CD4-positive, CD25-positive, alpha-beta regulatory T cell (primary cell): ENCODE results near the gene AUTS2. TPM values are rescaled to one million over a fixed set of nuclear protein-coding genes. Genes with fewer than 3 reads are reported as not detected.

Experiments
- ATAC-seq, 2 donors: fragments of 150-1000 bp; cut with Tn5 transposase; one replicate each; pipeline ENCODE4 v1.10.0; 2021; ENCODE audit warnings: low read depth in 2 of 2, moderate number of reproducible peaks in 2 of 2, moderate library complexity in 1 of 2
- DNase-seq, 3 donors: peaks; one replicate each; pipeline versions ENCODE4 v3.0.0 to v3.0.0-alpha.2; 2012 to 2022; ENCODE audit warnings: mixed read lengths in 1 of 3
- H3K27ac ChIP-seq: one replicate; pipeline ENCODE4 v1.7.0; 2013; ENCODE audit warnings: mild to moderate bottlenecking, low read length; ENCODE audit not compliant: insufficient read depth, poor library complexity, severe bottlenecking
- H3K27me3 ChIP-seq: one replicate; pipeline ENCODE4 v1.7.0; 2013; ENCODE audit warnings: low read length; ENCODE audit not compliant: control insufficient read depth, insufficient read depth
- H3K36me3 ChIP-seq: one replicate; pipeline ENCODE4 v1.7.0; 2013; ENCODE audit warnings: mild to moderate bottlenecking, low read length, moderate library complexity; ENCODE audit not compliant: control insufficient read depth, insufficient read depth
- H3K4me1 ChIP-seq: 2 replicates; pipeline ENCODE4 v1.7.0; 2013; ENCODE audit warnings: mild to moderate bottlenecking, low read length; ENCODE audit not compliant: insufficient read depth, control insufficient read depth, poor library complexity, severe bottlenecking
- H3K4me3 ChIP-seq: one replicate; pipeline ENCODE4 v1.7.0; 2013; ENCODE audit warnings: low read depth, mild to moderate bottlenecking, low read length, moderate library complexity
- H3K9me3 ChIP-seq, 2 experiments: 1 replicate in 1 of 2; 2 replicates in 1 of 2; pipeline ENCODE4 v1.7.0; 2013; ENCODE audit warnings: low read length in 2 of 2, mild to moderate bottlenecking in 1 of 2, moderate library complexity in 1 of 2; ENCODE audit not compliant: control insufficient read depth in 2 of 2
- H3K27ac Mint-ChIP-seq, 3 donors: one replicate each; pipeline ENCODE4 v1.8.0; 2020 to 2022; ENCODE audit warnings: mild to moderate bottlenecking in 3 of 3, mixed read lengths in 3 of 3, moderate library complexity in 2 of 3
- H3K27me3 Mint-ChIP-seq: one replicate; pipeline ENCODE4 v1.8.0; 2022; ENCODE audit warnings: mild to moderate bottlenecking, mixed read lengths
- H3K36me3 Mint-ChIP-seq: one replicate; pipeline ENCODE4 v1.8.0; 2020; ENCODE audit warnings: mixed read lengths
- H3K4me1 Mint-ChIP-seq, 4 donors: one replicate each; pipeline ENCODE4 v1.8.0; 2020 to 2022; ENCODE audit warnings: mixed read lengths in 4 of 4, mild to moderate bottlenecking in 1 of 4
- H3K4me3 Mint-ChIP-seq, 4 donors: one replicate each; pipeline ENCODE4 v1.8.0; 2020 to 2022; ENCODE audit warnings: mild to moderate bottlenecking in 4 of 4, mixed read lengths in 4 of 4, moderate library complexity in 3 of 4
- H3K9me3 Mint-ChIP-seq, 7 donors: one replicate each; pipeline ENCODE4 v1.8.0; 2020 to 2022; ENCODE audit warnings: mixed read lengths in 7 of 7, mild to moderate bottlenecking in 3 of 7, moderate library complexity in 2 of 7
- polyA plus RNA-seq, 4 donors: library from polyadenylated mRNA; unstranded; fragments of 300-500 nt; fragmentation: Illumina TruSeq; gene quantifications; one replicate each; pipeline ENCODE4 v1.2.3, GENCODE V29; 2021
- total RNA-seq: library from RNA; stranded (reverse); gene quantifications from one replicate; pipeline ENCODE4 v1.2.3, GENCODE V29; 2022

Gene AUTS2
- total and polyA plus RNA-seq, 5 donors from 2014 or later, result 0.47 to 32.4 (median 0.74) TPM

GRCh38 chr7:69749372-69749979 lies 151.2 kb downstream of the AUTS2 start:
- no peaks in the 10 kb centered on the region for H3K27me3 ChIP-seq
- DNase-seq (no peak), ATAC-seq (no peak)
- H3K27ac ChIP-seq, result no peak overlapping the region
- H3K36me3 Mint-ChIP-seq, result no peaks in the 10 kb centered on the region
- H3K4me1 ChIP-seq, result no peaks in the 10 kb centered on the region
- H3K9me3 ChIP-seq, result no peaks in the 10 kb centered on the region
- H3K27me3 Mint-ChIP-seq, result no peaks in the 10 kb centered on the region
- peaks cover 0 to 2% (median 0%) of the 10 kb centered on the region in 7 donors for H3K9me3 Mint-ChIP-seq
- no peak overlapping the region for H3K4me3 Mint-ChIP-seq
- H3K4me1 Mint-ChIP-seq, result no peaks in the 10 kb centered on the region
- H3K27ac Mint-ChIP-seq, result no peak overlapping the region
- H3K36me3 ChIP-seq, result no peaks in the 10 kb centered on the region
- no peak overlapping the region for H3K4me3 ChIP-seq

GRCh38 chr7:69749994-69750393 lies 151.7 kb downstream of the AUTS2 start:
- H3K27ac Mint-ChIP-seq, result no peak overlapping the region
- Histone ChIP-seq H3K9me3 (no peaks in the 10 kb centered on the region), H3K4me1 (no peaks in the 10 kb centered on the region), H3K27me3 (no peaks in the 10 kb centered on the region), H3K36me3 (no peaks in the 10 kb centered on the region), H3K4me3 (no peak overlapping the region), H3K27ac (no peak overlapping the region)
- H3K27me3 Mint-ChIP-seq, result no peaks in the 10 kb centered on the region
- peaks cover 0 to 2% (median 0%) of the 10 kb centered on the region in 7 donors for H3K9me3 Mint-ChIP-seq
- ATAC-seq (no peak), DNase-seq (no peak)
- no peaks in the 10 kb centered on the region for H3K36me3 Mint-ChIP-seq
- H3K4me1 Mint-ChIP-seq, result no peaks in the 10 kb centered on the region
- H3K4me3 Mint-ChIP-seq, result no peak overlapping the region

GRCh38 chr7:69751026-69751425 lies 152.8 kb downstream of the AUTS2 start:
- Mint-ChIP-seq H3K27me3 (no peaks in the 10 kb centered on the region), H3K4me1 (no peaks in the 10 kb centered on the region), H3K36me3 (no peaks in the 10 kb centered on the region), H3K9me3 (peaks cover 0 to 2% (median 0%) of the 10 kb centered on the region in 7 donors), H3K27ac (no peak overlapping the region), H3K4me3 (no peak overlapping the region)
- Histone ChIP-seq H3K4me3 (no peak overlapping the region), H3K27me3 (no peaks in the 10 kb centered on the region), H3K4me1 (no peaks in the 10 kb centered on the region), H3K36me3 (no peaks in the 10 kb centered on the region), H3K9me3 (no peaks in the 10 kb centered on the region), H3K27ac (no peak overlapping the region)
- DNase-seq (no peak), ATAC-seq (no peak)

- H3K27me3 Mint-ChIP-seq, result no peaks in the 10 kb centered on the region
Measured at GRCh38 chr7:69753981-69754380, 155.7 kb downstream of the AUTS2 start.

GRCh38 chr7:69754476-69754875 lies 156.2 kb downstream of the AUTS2 start:
- no peak overlapping the region for H3K27ac ChIP-seq
- H3K9me3 ChIP-seq, result no peaks in the 10 kb centered on the region
- no peak for DNase-seq
- Mint-ChIP-seq H3K4me3 (no peak overlapping the region), H3K36me3 (no peaks in the 10 kb centered on the region), H3K27ac (no peak overlapping the region), H3K27me3 (no peaks in the 10 kb centered on the region), H3K4me1 (no peaks in the 10 kb centered on the region), H3K9me3 (peaks cover 0 to 2% (median 0%) of the 10 kb centered on the region in 7 donors)
- H3K4me1 ChIP-seq, result no peaks in the 10 kb centered on the region
- H3K27me3 ChIP-seq, result no peaks in the 10 kb centered on the region
- H3K4me3 ChIP-seq, result no peak overlapping the region
- H3K36me3 ChIP-seq, result no peaks in the 10 kb centered on the region
- no peak for ATAC-seq

More at GRCh38 chr7:69753981-69754380, 155.7 kb downstream of the AUTS2 start:
- H3K36me3 Mint-ChIP-seq, result no peaks in the 10 kb centered on the region
- no peak overlapping the region for H3K4me3 ChIP-seq
- ATAC-seq (no peak), DNase-seq (no peak)
- H3K9me3 ChIP-seq, result no peaks in the 10 kb centered on the region
- no peaks in the 10 kb centered on the region for H3K4me1 ChIP-seq
- H3K27ac ChIP-seq, result no peak overlapping the region
- H3K4me3 Mint-ChIP-seq, result no peak overlapping the region
- H3K9me3 Mint-ChIP-seq, result peaks cover 0 to 2% (median 0%) of the 10 kb centered on the region in 7 donors
- no peak overlapping the region for H3K27ac Mint-ChIP-seq
- no peaks in the 10 kb centered on the region for H3K27me3 ChIP-seq
- H3K36me3 ChIP-seq, result no peaks in the 10 kb centered on the region
- H3K4me1 Mint-ChIP-seq, result no peaks in the 10 kb centered on the region

- no peak overlapping the region for H3K4me3 Mint-ChIP-seq
- H3K27me3 ChIP-seq, result no peaks in the 10 kb centered on the region
- peaks cover 0 to 3% (median 0%) of the 10 kb centered on the region in 7 donors for H3K9me3 Mint-ChIP-seq
- no peaks in the 10 kb centered on the region for H3K4me1 ChIP-seq
- H3K4me1 Mint-ChIP-seq, result no peaks in the 10 kb centered on the region
- H3K36me3 Mint-ChIP-seq, result no peaks in the 10 kb centered on the region
- DNase-seq (no peak), ATAC-seq (no peak)
- no peak overlapping the region for H3K27ac ChIP-seq
- H3K4me3 ChIP-seq, result no peak overlapping the region
- H3K9me3 ChIP-seq, result no peaks in the 10 kb centered on the region
- H3K27me3 Mint-ChIP-seq, result no peaks in the 10 kb centered on the region
- no peak overlapping the region for H3K27ac Mint-ChIP-seq
- H3K36me3 ChIP-seq, result no peaks in the 10 kb centered on the region
Measured at GRCh38 chr7:69756235-69756634, 158.0 kb downstream of the AUTS2 start.

- no peak overlapping the region for H3K27ac ChIP-seq
- no peak overlapping the region for H3K27ac Mint-ChIP-seq
- no peaks in the 10 kb centered on the region for H3K36me3 Mint-ChIP-seq
- no peak overlapping the region for H3K4me3 Mint-ChIP-seq
- H3K9me3 ChIP-seq, result no peaks in the 10 kb centered on the region
- H3K36me3 ChIP-seq, result no peaks in the 10 kb centered on the region
- H3K27me3 ChIP-seq, result no peaks in the 10 kb centered on the region
- DNase-seq (no peak), ATAC-seq (no peak)
- no peaks in the 10 kb centered on the region for H3K4me1 ChIP-seq
- no peak overlapping the region for H3K4me3 ChIP-seq
- H3K9me3 Mint-ChIP-seq, result peaks cover 0 to 3% (median 0%) of the 10 kb centered on the region in 7 donors
- H3K27me3 Mint-ChIP-seq, result no peaks in the 10 kb centered on the region
- H3K4me1 Mint-ChIP-seq, result no peaks in the 10 kb centered on the region
Measured at GRCh38 chr7:69757528-69757927, 159.3 kb downstream of the AUTS2 start.

GRCh38 chr7:69757981-69758430 lies 159.7 kb downstream of the AUTS2 start:
- H3K27me3 Mint-ChIP-seq, result no peaks in the 10 kb centered on the region
- Histone ChIP-seq H3K4me3 (no peak overlapping the region), H3K27me3 (no peaks in the 10 kb centered on the region), H3K36me3 (no peaks in the 10 kb centered on the region), H3K27ac (no peak overlapping the region), H3K9me3 (no peaks in the 10 kb centered on the region), H3K4me1 (no peaks in the 10 kb centered on the region)
- no peaks in the 10 kb centered on the region for H3K36me3 Mint-ChIP-seq
- no peak overlapping the region for H3K4me3 Mint-ChIP-seq
- no peak overlapping the region for H3K27ac Mint-ChIP-seq
- H3K9me3 Mint-ChIP-seq, result peaks cover 0 to 3% (median 0%) of the 10 kb centered on the region in 7 donors
- no peaks in the 10 kb centered on the region for H3K4me1 Mint-ChIP-seq
- no peak for ATAC-seq
- DNase-seq, result no peak
